ENCODE data around the gene RBFOX2.

The RBFOX2 gene

GRCh38 chr22:35726933-35727332, 301.7 kb downstream of the RBFOX2 start:
- Histone ChIP-seq H3K9me3 (ENCODE audit: severe bottlenecking) (no peaks in the 10 kb centered on the region), H3K27me3 (ENCODE audit: insufficient read depth, poor library complexity, severe bottlenecking) (no peaks in the 10 kb centered on the region), H3K4me1 (ENCODE audit: insufficient read depth, poor library complexity, severe bottlenecking) (no peaks in the 10 kb centered on the region), H3K36me3 (ENCODE audit: low read depth) (no peaks in the 10 kb centered on the region), H3K4me3 (ENCODE audit: severe bottlenecking) (no peak overlapping the region), H3K27ac (ENCODE audit: poor library complexity, severe bottlenecking) (no peak overlapping the region)
- DNase-seq (ENCODE audit: low spot score) (no peak), ATAC-seq (ENCODE audit: low read depth) (no peak)
- no peak for TF ChIP-seq CTCF (IDR thresholded peaks at IDR 0.05; ENCODE audit: poor library complexity, severe bottlenecking)

- H3K4me3 ChIP-seq (ENCODE audit: severe bottlenecking): no peak overlapping the region
- no peak for TF ChIP-seq CTCF (IDR thresholded peaks at IDR 0.05; ENCODE audit: poor library complexity, severe bottlenecking)
- no peaks in the 10 kb centered on the region for H3K36me3 ChIP-seq (ENCODE audit: low read depth)
- ATAC-seq (ENCODE audit: low read depth): no peak
- H3K27me3 ChIP-seq (ENCODE audit: insufficient read depth, poor library complexity, severe bottlenecking): no peaks in the 10 kb centered on the region
- no peak for DNase-seq (ENCODE audit: low spot score)
- H3K4me1 ChIP-seq (ENCODE audit: insufficient read depth, poor library complexity, severe bottlenecking): no peaks in the 10 kb centered on the region
- no peaks in the 10 kb centered on the region for H3K9me3 ChIP-seq (ENCODE audit: severe bottlenecking)
- H3K27ac ChIP-seq (ENCODE audit: poor library complexity, severe bottlenecking): no peak overlapping the region
Measured at GRCh38 chr22:35726398-35726797, 302.2 kb downstream of the RBFOX2 start.

GRCh38 chr22:35725521-35725920, 303.1 kb downstream of the RBFOX2 start:
- H3K9me3 ChIP-seq (ENCODE audit: severe bottlenecking): no peaks in the 10 kb centered on the region
- H3K4me3 ChIP-seq (ENCODE audit: severe bottlenecking): no peak overlapping the region
- no peak overlapping the region for H3K27ac ChIP-seq (ENCODE audit: poor library complexity, severe bottlenecking)
- no peak for TF ChIP-seq CTCF (IDR thresholded peaks at IDR 0.05; ENCODE audit: poor library complexity, severe bottlenecking)
- H3K4me1 ChIP-seq (ENCODE audit: insufficient read depth, poor library complexity, severe bottlenecking): no peaks in the 10 kb centered on the region
- no peak for DNase-seq (ENCODE audit: low spot score)
- ATAC-seq (ENCODE audit: low read depth): no peak
- no peaks in the 10 kb centered on the region for H3K36me3 ChIP-seq (ENCODE audit: low read depth)
- no peaks in the 10 kb centered on the region for H3K27me3 ChIP-seq (ENCODE audit: insufficient read depth, poor library complexity, severe bottlenecking)

GRCh38 chr22:35721960-35722359, 306.7 kb downstream of the RBFOX2 start:
- no peak for TF ChIP-seq CTCF (IDR thresholded peaks at IDR 0.05; ENCODE audit: poor library complexity, severe bottlenecking)
- no peak overlapping the region for H3K27ac ChIP-seq (ENCODE audit: poor library complexity, severe bottlenecking)
- H3K9me3 ChIP-seq (ENCODE audit: severe bottlenecking): no peaks in the 10 kb centered on the region
- no peaks in the 10 kb centered on the region for H3K4me1 ChIP-seq (ENCODE audit: insufficient read depth, poor library complexity, severe bottlenecking)
- H3K4me3 ChIP-seq (ENCODE audit: severe bottlenecking): no peak overlapping the region
- H3K36me3 ChIP-seq (ENCODE audit: low read depth): no peaks in the 10 kb centered on the region
- DNase-seq (ENCODE audit: low spot score): no peak
- H3K27me3 ChIP-seq (ENCODE audit: insufficient read depth, poor library complexity, severe bottlenecking): no peaks in the 10 kb centered on the region
- no peak for ATAC-seq (ENCODE audit: low read depth)

GRCh38 chr22:35719212-35719875, 309.3 kb downstream of the RBFOX2 start:
- no peaks in the 10 kb centered on the region for H3K36me3 ChIP-seq (ENCODE audit: low read depth)
- no peaks in the 10 kb centered on the region for H3K9me3 ChIP-seq (ENCODE audit: severe bottlenecking)
- H3K4me3 ChIP-seq (ENCODE audit: severe bottlenecking): no peak overlapping the region
- H3K27me3 ChIP-seq (ENCODE audit: insufficient read depth, poor library complexity, severe bottlenecking): no peaks in the 10 kb centered on the region
- H3K4me1 ChIP-seq (ENCODE audit: insufficient read depth, poor library complexity, severe bottlenecking): no peaks in the 10 kb centered on the region
- no peak for TF ChIP-seq CTCF (IDR thresholded peaks at IDR 0.05; ENCODE audit: poor library complexity, severe bottlenecking)
- H3K27ac ChIP-seq (ENCODE audit: poor library complexity, severe bottlenecking): no peak overlapping the region
- ATAC-seq (ENCODE audit: low read depth) (no peak), DNase-seq (ENCODE audit: low spot score) (no peak)

Measured in RWPE2 (cell line).